NCI-H1417 treated with DMSO at 0.1 percent for 48 hours (cell line): ENCODE results near the gene OR11G2.
"Not testable (repeated sequence)": the region's sequence is repeated elsewhere in the genome, so short reads cannot be mapped to it uniquely, and the experiment has no call there.

Source experiments
- DNase-seq: peaks from one replicate; lab custom pipeline; 2025; lab: John Stamatoyannopoulos, UW

Gene OR11G2

GRCh38 chr14:20190596-20190995, at the start of gene OR11G2:
Gene OR11G2, plus strand, starts transcription at chr14:20190896. Its CDS starts 6,542 bp downstream, at chr14:20197438.
- DNase-seq: no peak

GRCh38 chr14:20143911-20144310, 46.8 kb upstream of the OR11G2 start:
- no peak for DNase-seq

GRCh38 chr14:20144820-20145219, 45.9 kb upstream of the OR11G2 start:
- no peak for DNase-seq

GRCh38 chr14:20164462-20164861, 26.2 kb upstream of the OR11G2 start:
- no peak for DNase-seq

GRCh38 chr14:20167091-20167490, 23.6 kb upstream of the OR11G2 start:
- DNase-seq: no peak

GRCh38 chr14:20169852-20170251, 20.8 kb upstream of the OR11G2 start:
- not testable (repeated sequence) for DNase-seq

GRCh38 chr14:20174205-20174604, 16.5 kb upstream of the OR11G2 start:
- DNase-seq: not testable (repeated sequence)

GRCh38 chr14:20176330-20176729, 14.4 kb upstream of the OR11G2 start:
- DNase-seq: no peak

- no peak for DNase-seq
Observed at GRCh38 chr14:20177433-20177974, 13.2 kb upstream of the OR11G2 start.

GRCh38 chr14:20179218-20179617, 11.5 kb upstream of the OR11G2 start:
- no peak for DNase-seq

GRCh38 chr14:20179880-20180279, 10.8 kb upstream of the OR11G2 start:
- no peak for DNase-seq

GRCh38 chr14:20180486-20180885, 10.2 kb upstream of the OR11G2 start:
- DNase-seq: no peak

- no peak for DNase-seq
Observed at GRCh38 chr14:20184181-20184580, 6.5 kb upstream of the OR11G2 start.

- DNase-seq: no peak
Observed at GRCh38 chr14:20191396-20191795, 700 bp downstream of the OR11G2 start.

- no peak for DNase-seq
Observed at GRCh38 chr14:20194101-20194500, 3.4 kb downstream of the OR11G2 start.

GRCh38 chr14:20195170-20195569, 4.5 kb downstream of the OR11G2 start:
- not testable (repeated sequence) for DNase-seq

- no peak for DNase-seq
Observed at GRCh38 chr14:20195911-20196310, 5.2 kb downstream of the OR11G2 start.

- no peak for DNase-seq
Observed at GRCh38 chr14:20197459-20197858, 6.8 kb downstream of the OR11G2 start.

- DNase-seq: no peak
Observed at GRCh38 chr14:20198991-20199390, 8.3 kb downstream of the OR11G2 start.

GRCh38 chr14:20204721-20205120, 14.0 kb downstream of the OR11G2 start:
- DNase-seq: no peak

GRCh38 chr14:20209595-20209994, 18.9 kb downstream of the OR11G2 start:
- DNase-seq: no peak

- not testable (repeated sequence) for DNase-seq
Observed at GRCh38 chr14:20212406-20212805, 21.7 kb downstream of the OR11G2 start.

GRCh38 chr14:20215196-20215595, 24.5 kb downstream of the OR11G2 start:
- DNase-seq: no peak

GRCh38 chr14:20219033-20219432, 28.3 kb downstream of the OR11G2 start:
- DNase-seq: no peak

GRCh38 chr14:20223410-20223809, 32.7 kb downstream of the OR11G2 start, which contains the start of gene OR11H6:
Gene OR11H6, plus strand, starts transcription at chr14:20223710. Its CDS starts 0 bp downstream, at chr14:20223710.
- DNase-seq: no peak
